AG09309 (cell line): ENCODE data around the gene DPP10.

ENCODE experiments used
- DNase-seq: peaks from one replicate; pipeline ENCODE4 v3.0.0-alpha.2; 2010; ENCODE audit warnings: low read depth
- H3K4me3 ChIP-seq: 2 replicates; pipeline ENCODE4 v1.5.1; 2011; ENCODE audit warnings: mild to moderate bottlenecking, low read depth, low read length, moderate library complexity; ENCODE audit not compliant: control insufficient read depth
- CTCF ChIP-seq: IDR thresholded peaks from 2 replicates; pipeline ENCODE4 v1.5.1; 2011; ENCODE audit warnings: mild to moderate bottlenecking, low read depth, low read length, inconsistent platforms; ENCODE audit not compliant: insufficient read depth, control insufficient read depth; ENCODE audit errors: missing control alignments

Gene DPP10

GRCh38 chr2:115484486-115484885 is 1042.0 kb downstream of the DPP10 start:
- H3K4me3 ChIP-seq, result no peak overlapping the region
- no peak for TF ChIP-seq CTCF
- DNase-seq, result no peak

GRCh38 chr2:115484983-115485382 is 1042.5 kb downstream of the DPP10 start:
- no peak for TF ChIP-seq CTCF
- no peak for DNase-seq
- no peak overlapping the region for H3K4me3 ChIP-seq

GRCh38 chr2:115491186-115491793 is 1048.8 kb downstream of the DPP10 start:
- no peak for TF ChIP-seq CTCF
- no peak for DNase-seq
- no peak overlapping the region for H3K4me3 ChIP-seq

- no peak for DNase-seq
- TF ChIP-seq CTCF, result no peak
Observed at GRCh38 chr2:115505331-115505730, 1062.9 kb downstream of the DPP10 start.

GRCh38 chr2:115520727-115521126 is 1078.3 kb downstream of the DPP10 start:
- H3K4me3 ChIP-seq, result no peak overlapping the region
- no peak for DNase-seq
- TF ChIP-seq CTCF, result no peak

More at GRCh38 chr2:115505331-115505730, 1062.9 kb downstream of the DPP10 start:
- H3K4me3 ChIP-seq, result no peak overlapping the region

GRCh38 chr2:115524452-115524851 is 1082.0 kb downstream of the DPP10 start:
- no peak overlapping the region for H3K4me3 ChIP-seq
- TF ChIP-seq CTCF, result no peak
- no peak for DNase-seq

GRCh38 chr2:115529627-115530026 is 1087.2 kb downstream of the DPP10 start:
- DNase-seq, result no peak
- no peak overlapping the region for H3K4me3 ChIP-seq
- TF ChIP-seq CTCF, result no peak
